GM21367 (cell line): ENCODE results near the gene ARTN.

Experiments used
- ATAC-seq: cut with Tn5 transposase; IDR thresholded peaks from one replicate; pipeline ENCODE4 v1.9.1; 2021; ENCODE audit not compliant: unreplicated experiment

The ARTN gene

GRCh38 chr1:43933386-43934100 lies at the start of gene ARTN:
Gene ARTN (plus strand): TSS chr1:43933801. CDS start chr1:43935657, 1,856 bp downstream.
- ATAC-seq: no peak

- ATAC-seq: no peak
Observed at GRCh38 chr1:43885279-43885801, 48.3 kb upstream of the ARTN start.

GRCh38 chr1:43887748-43888147 lies 45.9 kb upstream of the ARTN start:
- ATAC-seq: no peak

GRCh38 chr1:43890815-43891214 lies 42.8 kb upstream of the ARTN start:
- no peak for ATAC-seq

DNA sequence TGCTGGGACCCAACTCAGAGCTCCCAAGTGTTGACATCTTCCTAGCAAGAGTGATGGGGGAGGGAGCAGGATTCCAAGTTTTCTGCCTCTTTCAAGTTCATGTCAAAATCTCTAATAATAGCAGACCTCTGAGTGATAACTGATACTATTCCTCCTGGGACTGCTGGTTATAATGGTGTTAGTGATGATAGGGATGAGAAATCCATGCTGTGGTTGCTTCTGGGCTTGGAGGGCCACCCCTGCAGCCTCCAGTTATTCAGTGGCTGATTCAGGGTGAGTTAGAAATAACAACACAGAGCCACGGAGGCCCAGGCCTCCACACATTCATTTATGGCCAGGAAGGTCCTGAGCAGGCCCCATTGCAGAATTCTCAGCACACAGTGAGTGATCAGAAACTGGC lies 40.6 kb upstream of the ARTN start:
- no peak for ATAC-seq

DNA sequence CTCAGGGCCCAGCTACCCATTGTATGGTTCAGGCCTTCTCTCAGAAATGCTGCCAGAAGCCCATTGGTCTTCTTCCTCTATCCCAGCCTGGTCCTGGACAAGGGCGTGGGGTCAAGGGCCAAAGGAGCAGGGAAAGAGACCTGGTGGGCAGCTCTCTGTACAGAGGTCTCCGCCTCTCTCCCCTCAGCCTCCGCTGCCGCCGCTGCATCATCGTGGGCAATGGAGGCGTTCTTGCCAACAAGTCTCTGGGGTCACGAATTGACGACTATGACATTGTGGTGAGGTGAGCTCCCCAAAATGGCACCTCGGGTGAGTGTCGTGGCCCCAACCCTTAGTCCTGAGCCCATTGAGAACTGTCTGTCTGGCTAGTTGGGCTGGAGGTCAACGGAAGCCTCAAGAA lies 34.6 kb upstream of the ARTN start:
- ATAC-seq: no peak

GRCh38 chr1:43900386-43900785 lies 33.2 kb upstream of the ARTN start:
- no peak for ATAC-seq

DNA sequence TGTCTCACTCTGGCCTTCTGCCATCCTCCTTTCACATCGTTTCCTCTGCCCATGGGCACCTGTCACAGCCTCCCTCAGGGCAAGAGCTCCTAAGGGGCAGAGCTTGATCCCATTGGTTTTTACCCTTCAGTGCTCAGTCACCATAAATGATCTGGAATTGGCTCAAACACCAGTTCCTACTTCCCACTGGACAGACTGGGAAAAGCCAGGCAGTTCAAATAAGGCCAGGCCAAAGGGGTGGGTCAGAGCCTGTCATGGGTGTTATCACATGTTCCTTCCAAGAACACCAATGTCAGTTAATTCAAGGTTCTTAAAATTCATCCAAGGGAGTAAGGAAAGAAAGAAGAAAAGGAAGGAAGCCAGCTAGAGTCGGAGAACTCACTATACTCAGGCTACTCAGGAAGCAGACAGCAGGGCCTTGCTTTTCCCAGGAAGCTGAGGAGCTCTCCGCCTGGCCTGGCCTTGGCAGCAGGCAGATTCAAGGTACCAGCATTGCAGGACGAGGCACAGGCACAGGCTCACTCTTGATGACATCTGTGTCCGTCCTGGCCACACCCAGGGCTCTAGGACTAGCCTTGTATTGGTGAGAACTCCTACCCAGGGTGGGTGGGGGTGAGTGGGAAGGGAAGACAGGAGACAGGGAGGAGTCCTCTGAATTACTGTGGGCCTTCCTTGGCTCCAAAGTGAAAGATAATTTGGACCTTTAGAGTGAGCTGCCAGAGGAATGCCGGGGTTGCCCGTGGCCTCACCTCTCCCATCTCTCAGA lies 32.2 kb upstream of the ARTN start:
- no peak for ATAC-seq

- no peak for ATAC-seq
Observed at GRCh38 chr1:43902058-43902831, 31.4 kb upstream of the ARTN start.

DNA sequence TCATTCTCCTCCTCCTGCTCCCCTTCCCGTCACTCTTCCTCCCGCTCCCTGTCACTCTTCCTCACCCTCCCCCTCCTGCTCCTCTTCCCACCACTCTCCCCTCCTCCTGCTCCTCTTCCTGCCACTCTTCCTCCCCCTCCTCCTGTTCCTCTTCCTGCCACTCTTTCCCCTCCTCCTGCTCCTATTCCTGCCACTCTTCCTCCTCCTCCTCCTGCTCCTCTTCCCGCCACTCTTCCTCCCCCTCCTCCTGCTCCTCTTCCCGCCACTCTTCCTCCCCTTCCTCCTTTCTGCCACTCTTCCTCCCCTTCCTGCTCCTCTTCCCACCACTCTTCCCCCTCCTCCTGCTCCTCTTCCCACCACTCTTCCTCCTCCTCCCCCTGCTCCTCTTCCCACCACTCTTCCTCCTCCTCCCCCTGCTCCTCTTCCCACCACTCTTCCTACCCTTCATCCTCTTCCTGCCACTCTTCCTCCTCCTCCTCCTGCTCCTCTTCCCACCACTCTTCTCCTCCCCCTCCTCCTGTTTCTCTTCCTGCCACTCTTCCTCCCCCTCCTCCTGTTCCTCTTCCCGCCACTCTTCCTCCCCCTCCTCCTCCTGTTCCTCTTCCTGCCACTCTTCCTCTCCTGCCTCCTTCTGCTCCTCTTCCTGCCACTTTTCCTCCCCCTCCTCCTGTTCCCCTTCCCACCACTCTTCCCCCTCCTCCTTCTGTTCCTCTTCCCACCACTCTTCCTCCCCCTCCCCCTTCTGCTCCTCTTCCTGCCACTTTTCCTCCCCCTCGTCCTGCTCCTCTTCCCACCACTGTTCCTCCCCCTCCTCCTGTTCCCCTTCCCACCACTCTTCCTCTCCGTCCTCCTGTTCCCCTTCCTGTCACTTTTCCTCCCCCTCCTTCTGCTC lies 28.7 kb upstream of the ARTN start:
- no peak for ATAC-seq

DNA sequence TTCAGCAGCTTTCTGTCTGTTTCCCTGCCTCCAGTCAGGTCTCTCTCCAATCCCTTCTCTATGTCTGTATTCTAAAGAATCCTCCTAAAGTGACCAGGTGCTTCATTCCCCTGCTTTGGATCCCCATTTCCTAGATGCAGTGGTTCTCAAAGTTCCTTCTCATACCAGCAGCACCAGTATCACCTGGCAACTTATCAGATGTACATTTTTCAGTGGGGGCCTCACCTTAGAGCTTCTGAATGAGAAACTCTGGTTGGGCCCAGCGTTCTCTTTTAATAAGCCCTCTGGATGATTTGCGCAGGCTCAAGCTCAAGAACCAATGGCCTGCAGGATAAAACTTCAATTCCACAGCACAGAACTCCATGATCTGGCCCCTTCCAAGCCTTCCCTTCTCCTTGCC lies 25.4 kb upstream of the ARTN start:
- no peak for ATAC-seq

GRCh38 chr1:43908858-43909257 lies 24.7 kb upstream of the ARTN start:
- ATAC-seq: no peak

DNA sequence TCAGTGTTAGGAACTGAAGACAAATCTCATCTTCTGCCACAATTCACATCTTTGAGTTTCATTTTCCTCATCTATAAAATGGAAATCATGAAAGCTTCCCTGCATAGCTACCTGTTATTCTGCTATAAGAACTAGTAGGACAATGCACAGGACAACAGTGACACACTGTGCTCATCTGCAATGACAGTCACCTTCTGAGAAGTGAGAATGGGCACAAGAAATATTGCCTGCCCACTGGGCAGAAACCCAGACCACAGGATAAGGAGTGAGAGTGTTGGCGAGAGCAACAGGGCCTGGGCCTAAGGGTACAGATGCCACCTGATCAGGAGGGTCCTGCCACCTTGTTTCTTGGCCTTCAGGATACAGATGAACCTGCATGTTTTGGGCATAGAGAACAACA lies 23.3 kb upstream of the ARTN start:
- ATAC-seq: no peak

DNA sequence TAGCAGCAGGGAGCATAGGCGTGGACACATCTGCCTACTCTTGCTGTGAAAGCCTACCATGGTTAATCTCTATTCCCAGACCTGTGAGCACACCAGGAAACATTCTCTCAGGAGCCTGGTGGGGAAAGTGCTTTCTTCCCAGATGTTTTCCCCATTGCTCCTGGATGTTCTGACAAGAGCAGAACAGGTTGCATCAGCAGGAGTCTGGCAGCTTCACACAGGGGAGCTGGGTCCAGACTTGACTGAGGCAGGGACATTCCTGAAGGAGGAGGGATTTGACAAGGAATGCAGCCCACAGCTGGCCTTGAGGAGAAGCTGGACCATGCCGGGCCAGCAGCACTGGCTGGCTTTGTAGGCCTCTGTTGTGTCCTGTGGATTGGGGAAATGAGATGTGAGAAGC lies 21.0 kb upstream of the ARTN start:
- no peak for ATAC-seq

- no peak for ATAC-seq
Observed at GRCh38 chr1:43913051-43913501, 20.5 kb upstream of the ARTN start.

DNA sequence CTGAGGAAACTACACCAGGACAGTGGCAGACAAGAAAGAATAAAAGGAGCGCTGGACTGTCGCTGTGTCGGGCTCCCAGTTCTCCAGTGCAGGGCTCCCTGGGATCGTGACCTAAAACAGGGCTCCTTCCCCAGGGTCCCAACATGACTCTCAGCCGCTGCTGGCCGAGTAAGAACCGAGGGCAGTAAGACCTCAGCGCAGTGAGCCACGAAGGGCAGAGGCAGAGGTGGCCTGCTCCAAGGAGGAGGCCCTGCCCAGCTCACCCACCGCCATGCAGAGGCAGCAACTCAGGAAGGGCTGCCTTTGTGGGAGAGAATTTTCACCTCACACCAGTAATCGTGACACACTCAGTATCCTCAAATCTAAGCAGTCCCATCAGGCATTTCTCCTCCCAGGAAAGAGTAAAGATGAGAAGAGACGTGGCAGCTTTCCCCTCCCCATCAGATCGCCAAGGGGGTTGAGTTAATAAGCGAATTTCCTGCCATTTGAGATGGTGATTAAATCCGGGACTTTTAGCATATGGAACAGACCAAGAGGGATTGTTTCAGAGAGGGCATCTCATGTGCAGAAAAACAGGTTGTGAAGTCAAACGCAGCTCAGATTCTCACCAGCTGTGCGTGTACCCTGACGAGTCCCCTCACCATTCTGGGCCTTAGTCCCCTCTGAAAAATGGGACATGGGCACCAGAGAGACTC lies 19.8 kb upstream of the ARTN start:
- no peak for ATAC-seq

GRCh38 chr1:43914576-43915525 lies 18.8 kb upstream of the ARTN start:
- no peak for ATAC-seq

DNA sequence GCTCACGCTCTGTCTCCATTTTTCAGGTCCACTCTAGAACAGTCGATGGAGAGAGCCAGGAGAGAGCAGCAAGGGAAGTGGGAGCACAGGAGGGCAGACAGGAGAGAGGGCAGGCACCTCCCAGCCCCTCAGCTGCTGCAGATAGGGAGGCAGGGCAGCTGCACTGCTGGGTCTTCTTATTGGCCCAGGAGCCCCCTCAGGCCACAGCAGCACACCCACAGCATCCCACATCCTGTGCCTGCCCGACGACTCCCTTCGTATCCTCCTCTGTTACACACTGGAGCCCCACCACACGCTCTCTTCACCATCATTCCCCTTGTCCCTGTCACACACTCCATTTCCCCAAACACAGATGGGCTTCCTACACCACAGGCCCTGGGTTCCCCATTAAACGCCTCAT lies 13.7 kb upstream of the ARTN start:
- ATAC-seq: no peak

DNA sequence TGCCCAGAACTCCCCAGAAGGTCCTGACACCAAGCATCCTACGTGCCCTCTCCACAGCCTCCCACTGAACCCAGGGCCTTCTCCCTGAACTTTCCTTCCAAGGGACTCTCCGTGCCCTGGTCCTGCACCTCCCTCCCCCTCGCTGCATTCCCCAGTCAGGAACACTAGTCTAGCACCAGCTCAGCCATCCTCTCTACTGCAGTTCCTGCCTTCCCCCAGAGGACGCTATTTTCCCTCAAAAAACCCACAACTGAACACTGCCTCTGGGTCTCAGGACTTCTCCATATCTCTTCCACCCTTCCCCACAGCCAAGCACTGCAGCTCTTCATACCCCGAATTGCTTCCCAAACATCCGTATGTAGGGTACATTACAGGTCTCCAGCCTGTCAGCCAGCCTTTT lies 12.6 kb upstream of the ARTN start:
- no peak for ATAC-seq
